GM19452 (cell line): Measurements from ENCODE around the gene ING1.
"Not testable (repeated sequence)": the region's sequence is repeated elsewhere in the genome, so short reads cannot be mapped to it uniquely, and the experiment has no call there.

ENCODE experiments used
- ATAC-seq: cut with Tn5 transposase; IDR thresholded peaks from one replicate; pipeline ENCODE4 v1.9.1; 2021; ENCODE audit not compliant: unreplicated experiment

The ING1 gene

DNA sequence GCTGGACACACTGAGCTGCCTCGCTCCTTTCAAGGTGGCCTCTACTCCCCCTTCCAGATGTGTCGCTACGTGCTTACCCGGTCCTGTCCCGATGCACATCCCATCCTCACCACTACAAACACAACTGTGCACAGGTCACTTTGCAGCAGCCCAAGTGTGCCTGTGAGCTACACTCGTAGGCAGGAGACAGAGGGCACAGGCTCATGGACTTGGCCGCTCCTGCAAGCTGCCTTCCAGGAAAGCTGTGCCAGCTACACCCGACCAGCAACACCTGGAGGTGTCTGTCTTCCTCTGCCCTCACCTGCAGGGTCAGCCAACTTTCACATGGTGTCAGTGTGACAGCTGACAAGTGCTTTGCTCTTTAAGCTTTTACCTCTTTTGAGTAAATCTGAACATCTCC lies 23.0 kb upstream of the ING1 start:
- no peak for ATAC-seq

DNA sequence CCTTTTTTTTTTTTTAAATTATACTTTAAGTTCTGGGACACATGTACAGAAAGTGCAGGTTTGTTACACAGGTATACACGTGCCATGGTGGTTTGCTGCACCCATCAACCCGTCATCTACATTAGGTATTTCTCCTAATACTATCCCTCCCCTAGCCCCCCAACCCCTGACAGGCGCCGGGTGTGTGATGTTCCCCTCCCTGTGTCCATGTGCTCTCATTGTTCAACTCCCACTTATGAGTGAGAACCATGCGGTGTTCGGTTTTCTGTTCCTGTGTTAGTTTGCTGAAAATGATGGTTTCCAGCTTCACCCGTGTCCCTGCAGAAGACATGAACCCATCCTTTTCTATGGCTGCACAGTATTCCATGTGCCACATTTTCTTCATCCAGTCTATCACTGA lies 17.7 kb upstream of the ING1 start:
- ATAC-seq, result not testable (repeated sequence)

DNA sequence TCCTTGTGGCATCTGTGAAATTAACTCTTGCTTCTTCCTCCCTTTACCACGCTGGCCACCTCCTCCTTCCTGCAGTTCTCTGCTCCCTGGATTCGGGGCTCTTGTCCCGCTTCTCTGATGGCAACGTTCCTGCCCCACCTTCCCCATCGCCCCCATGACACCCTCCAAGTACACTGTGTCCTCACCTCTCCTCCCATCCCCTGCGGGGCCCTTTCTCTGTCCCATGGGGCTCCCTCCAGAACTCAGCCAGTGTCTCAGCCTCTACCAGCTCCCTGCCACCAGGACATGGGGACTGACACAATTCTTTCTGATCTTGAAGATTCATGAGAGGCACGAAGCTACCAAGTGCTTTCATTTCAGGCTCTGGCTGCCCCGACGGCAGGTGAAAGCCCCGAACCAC lies 16.7 kb upstream of the ING1 start:
- no peak for ATAC-seq

DNA sequence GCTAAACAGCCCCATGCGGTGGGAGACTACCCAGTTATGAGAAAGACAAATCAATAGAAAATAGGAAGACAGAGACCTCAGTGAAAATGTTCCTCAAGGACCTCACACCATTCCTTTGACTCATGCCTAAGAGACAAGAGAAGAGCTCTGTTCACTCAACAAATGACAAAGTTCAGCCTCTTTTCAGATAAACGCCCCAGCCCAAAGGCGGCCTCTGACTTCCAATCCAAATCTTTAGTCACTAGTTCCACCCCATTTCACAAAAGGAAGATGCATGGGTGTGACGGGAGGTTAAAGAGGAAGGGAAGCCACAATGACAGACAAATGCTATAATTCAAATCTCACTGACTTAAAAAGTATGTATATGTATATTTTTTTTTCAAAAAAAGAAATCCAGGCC lies 15.7 kb upstream of the ING1 start:
- no peak for ATAC-seq

DNA sequence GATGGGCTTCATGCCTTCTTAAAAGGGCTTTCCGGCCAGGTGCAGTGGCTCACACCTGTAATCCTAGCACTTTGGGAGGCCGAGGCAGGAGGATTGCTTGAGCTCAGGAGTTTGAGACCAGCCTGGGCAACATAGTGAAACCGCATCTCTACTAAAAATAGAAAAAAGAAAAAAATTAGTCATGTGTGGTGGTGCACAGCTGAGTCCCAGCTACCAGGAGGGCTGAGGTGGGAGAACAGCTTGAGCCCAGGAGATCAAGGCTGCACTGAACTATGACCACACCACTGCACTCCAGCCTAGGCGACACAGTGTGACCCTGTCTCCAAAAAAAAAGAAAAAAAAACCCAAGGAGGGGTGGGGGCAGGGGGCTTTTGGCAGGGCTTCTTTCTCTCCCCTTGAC lies 14.8 kb upstream of the ING1 start:
- ATAC-seq, result peak; percentile 71

DNA sequence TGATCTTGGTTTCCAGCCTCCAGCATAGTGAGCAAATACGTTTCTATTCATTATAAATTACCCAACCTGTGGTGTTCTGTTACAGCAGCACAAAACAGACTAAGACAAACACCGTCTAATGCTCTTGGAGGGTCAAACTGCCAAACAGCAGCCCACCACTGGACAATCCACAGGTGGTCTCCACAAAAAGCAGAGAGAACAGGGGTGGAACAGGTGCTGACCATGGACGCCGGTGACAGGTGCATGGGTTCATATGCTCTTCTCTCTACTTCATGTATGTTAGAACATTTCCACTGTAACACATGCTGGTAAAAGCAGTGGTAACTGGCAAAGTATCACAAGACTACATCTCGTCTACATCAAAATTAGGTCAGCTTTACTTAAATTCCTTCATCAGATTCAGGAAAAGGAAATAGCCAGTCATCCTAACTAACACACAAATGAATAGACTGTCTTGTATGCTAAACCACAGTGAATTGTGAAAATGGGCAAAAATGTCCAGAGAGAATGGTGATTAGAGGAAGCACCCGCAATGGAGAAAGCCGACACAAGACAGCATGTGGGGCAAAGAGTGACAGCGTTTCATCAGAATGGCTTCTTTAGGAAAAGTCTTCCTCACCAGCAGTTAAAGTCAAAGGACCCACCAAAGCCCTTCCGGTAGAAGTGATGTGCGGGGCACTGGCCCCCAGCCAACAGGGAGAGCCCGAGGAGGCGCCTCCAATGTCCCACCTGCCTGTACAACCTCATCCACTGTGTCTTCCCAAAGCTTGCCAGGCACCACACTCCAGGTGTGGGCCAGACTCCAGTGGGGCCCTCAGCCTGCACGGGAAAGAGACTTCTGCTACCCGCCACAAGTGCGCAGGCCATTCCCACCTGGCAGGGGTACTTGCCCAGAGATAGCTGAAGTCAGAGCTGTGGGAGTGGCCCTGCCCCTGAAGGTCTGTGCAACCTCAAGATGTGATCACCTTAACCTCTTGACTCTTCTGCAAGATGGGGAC lies 14.1 kb upstream of the ING1 start:
- ATAC-seq, result peak; percentile 12

DNA sequence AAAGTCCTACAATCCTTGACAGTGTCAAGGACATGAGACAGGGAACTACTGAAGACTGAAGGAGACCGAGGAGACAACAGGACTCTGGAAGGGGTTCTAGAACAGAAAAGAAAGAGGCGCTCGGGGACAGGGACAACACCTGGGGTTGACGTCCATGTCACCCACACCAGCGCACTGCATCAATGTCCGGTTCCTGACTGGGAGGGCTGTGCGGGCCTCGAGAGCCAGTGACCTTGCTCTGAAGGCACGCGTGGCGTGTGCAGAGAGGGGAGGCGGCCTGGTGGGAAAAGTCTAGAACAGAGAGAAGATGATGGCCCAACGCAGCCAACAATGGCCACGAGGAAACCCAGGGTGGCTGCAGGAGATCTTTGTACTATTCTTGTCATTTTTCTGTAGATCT lies 13.3 kb upstream of the ING1 start:
- no peak for ATAC-seq

DNA sequence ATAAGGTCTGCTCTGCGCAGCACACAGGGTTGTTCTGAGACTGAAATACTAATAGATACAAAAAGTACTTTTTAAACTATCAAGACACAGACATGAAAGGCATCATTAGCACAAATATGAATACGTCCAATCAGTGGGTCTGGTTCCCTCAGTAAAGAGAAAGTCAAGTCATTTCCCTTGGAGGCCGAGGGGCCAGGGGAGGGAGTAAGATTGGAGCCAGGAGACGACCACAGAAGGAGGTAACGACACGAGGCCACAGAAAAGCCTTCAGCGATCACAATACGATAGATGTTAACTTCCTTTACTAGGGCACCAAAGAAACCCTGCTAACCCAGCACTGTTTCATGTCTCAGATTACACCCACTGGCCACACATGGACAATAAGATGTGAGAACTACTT lies 12.9 kb upstream of the ING1 start:
- ATAC-seq, result no peak

DNA sequence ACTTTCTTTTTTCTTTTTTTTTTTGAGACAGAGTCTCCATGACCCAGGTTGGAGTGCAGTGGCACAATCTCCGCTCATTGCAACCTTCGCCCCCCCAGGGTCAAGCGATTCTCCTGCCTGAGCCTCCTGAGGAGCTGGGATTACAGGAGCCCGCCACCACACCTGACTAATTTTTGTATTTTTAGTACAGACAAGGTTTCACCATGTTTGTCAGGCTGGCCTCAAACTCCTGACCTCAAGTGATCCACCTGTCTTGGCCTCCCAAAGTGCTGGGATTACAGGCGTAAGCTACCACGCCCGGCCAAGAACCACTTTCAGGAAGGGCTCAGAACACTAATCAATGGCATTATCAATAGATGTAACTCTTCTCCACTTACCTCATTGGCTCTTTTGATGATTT lies 12.4 kb upstream of the ING1 start:
- not testable (repeated sequence) for ATAC-seq

DNA sequence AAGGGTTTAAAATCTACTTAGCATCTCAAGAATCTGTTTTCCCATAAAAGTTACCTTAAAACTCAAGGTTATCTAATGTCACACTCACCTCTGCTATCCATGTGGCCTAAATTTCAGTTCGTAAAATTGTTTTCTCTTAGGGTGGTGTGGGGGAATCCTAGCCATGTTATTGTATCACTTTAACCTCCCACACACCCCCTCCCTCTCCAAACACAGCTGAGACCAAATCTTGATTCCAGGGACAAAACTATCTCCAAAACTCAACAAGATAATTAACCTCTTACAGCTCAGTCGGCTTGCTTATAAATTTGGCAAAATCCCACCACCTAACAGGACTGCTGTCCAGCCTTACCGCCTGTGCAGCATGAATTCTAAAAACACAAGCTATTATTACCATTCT lies 11.4 kb upstream of the ING1 start:
- ATAC-seq, result no peak

DNA sequence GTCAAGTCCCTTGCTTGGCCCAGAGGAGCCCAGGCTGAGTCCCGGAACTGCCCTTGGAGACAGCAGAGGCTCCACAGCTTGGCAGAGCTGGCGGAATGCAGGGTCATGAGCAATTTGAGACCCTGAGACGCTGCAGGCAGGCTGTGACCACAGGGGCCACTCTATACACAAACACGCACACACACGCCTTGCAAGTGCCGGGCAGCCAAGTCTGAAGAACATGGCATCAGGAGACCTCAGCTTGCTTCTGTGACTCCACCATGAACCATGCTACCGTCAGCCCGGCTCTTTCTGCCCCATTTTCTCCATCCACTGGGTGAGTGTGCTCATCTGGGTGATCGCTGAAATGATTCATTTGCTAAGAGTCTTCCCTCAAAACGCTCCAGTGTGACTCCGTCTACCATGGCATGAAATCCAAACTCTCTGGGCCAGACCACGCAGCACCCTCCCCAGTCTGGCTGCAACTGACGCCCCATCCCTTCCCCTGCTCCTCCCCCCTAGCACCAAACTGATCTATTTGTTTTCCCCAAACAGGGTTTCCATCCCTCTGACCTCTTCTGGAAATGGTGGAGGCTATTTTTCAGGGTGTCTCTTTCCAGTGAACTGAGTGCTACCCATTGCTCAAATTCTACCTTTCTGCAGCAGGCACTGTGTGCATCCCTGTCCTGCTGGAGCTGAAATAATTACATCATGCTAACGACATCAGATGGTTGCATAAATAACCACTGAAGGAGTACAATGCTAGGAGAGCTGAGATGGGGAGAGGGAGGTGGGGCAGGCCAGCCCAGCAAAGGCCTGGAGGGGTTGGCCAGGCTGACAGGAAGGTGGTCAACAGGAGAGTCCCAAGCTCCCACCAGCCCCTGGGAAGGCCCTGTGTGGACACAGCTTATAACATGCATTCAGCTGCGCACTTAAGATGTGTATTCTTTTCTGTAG lies 10.6 kb upstream of the ING1 start:
- ATAC-seq, result no peak

DNA sequence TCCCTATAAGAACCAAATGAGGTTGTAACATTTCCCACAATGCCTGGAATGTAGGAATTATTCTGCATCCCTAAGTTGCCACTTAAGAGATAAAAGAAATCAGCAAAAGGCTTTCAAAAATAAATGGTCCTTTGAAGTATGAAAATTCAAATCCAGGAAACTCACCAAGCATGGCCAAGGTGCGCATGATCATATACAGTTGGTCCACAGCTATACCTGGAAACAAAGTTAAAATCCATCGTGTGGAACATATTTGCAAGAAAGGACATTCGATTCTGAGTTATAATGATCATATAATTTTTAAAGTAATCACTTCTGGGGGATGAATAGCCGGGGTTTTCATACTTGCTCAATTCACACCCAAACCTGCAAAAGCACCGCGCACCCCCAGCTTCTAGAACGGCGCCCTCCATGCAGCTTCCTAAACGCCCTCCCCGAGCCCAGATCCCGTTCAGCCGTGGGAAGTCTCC lies 8.1 kb upstream of the ING1 start:
- ATAC-seq, result no peak

DNA sequence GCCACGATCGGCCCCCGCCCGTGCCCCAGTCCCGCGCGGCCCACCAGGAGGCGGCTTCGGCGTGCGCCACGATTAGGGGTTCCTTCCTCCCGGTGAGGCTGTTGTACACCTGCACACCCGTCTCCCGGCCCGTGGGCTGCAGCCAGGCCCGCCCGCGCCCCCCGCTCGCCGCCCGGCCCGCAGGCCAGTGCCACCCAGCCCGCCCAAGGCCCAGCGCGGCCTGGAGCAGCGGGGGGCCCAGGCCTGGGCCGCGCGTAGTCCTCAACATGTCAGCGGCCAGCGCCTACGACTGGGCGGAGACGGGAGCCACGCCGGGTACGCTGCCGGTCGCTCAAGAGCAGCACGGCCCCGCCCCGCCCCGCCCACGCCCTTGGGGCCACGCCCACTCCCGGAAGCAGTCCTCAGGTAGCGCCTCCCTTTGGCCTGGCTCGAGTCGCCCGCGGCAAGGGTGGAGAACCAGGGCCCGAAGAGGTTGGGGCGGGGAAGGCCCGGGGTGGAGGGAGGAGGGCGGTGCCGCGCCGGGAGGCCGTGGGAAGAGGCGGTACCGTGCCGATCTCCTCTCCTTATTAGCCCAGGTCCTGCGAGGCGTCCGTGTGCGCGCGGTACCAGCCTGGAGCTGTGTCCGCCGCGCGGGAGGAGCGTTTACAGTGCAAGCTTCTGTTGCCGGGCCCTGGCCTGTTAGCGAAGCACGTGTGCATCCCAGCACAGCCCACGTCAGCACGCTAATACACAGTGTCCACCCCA lies 7.5 kb upstream of the ING1 start, which contains the start of gene CARS2:
CARS2 (minus strand) TSS at position 291 of the 744 bp plus-strand sequence; CDS start at position 268, 23 bp downstream.
- ATAC-seq, result peak; percentile 95

DNA sequence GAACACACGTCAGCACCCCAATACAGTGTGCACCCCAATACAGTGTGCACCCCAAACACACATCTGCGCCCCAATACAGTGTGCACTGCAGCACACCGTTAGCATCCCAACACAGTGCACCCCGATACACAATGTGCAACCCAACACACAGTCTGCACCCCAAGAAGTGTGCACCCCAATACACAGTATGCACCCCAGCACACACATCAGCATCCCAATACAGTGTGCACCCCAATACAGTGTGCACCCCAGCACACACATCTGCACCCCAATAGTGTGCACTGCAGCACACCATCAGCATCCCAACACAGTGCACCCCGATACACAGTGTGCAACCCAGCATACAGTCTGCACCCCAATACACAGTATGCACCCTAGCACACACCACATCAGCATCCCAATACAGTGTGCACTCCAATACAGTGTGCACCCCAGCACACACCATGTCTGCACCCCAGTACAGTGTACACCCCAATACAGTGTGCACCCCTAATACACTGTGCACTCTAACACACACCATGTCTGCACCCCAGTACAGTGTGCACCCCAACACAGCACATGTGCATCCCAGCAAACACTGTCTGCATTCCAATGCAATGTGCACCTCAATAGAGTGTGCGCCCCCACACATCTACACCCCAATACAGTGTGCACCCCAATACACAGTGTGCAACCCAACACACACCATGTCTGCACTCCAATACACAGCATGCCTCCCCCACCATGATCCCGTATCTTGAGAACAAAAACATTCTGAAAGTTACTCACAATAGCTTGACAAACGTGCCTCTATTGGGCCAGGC lies 6.7 kb upstream of the ING1 start:
- peak; percentile 3 for ATAC-seq

DNA sequence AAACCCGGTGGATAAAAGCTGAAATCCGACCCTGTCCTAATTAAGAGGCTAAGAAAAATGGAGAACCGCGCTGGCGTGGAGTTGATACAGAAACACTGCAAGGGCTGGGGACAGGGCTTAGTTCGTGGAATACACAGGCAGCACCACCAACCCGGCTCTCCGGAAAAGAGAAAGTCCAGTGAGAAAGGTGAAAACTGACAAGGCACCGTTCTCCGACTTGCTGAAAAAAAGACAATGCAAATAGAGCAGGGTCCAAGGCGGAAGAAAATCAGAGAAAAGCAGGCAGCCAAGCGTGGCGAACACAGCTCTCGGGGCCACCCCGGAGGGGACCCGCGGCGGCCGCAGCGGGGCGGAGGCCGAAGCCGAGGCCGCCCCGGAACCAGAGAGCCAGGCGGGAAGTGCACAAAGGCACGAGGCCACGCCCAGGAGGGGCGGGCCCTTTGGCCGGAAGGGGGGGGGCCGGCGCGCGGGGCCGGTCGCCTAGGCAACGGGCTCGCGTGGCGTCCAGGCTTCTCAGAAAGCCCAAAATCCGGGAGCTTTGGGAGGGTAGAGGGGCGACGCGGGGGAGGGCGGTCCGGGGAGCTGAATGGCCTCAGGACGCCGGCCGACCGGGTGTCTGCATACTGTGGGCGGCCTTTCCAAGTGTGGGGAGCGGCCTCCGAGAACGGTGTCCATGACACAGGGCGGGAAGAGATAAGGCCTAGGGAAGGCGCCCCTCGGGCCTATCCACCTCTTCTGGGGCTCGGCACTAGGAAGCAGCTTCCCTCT lies 1.2 kb upstream of the ING1 start:
- ATAC-seq, result peak; percentile 31

DNA sequence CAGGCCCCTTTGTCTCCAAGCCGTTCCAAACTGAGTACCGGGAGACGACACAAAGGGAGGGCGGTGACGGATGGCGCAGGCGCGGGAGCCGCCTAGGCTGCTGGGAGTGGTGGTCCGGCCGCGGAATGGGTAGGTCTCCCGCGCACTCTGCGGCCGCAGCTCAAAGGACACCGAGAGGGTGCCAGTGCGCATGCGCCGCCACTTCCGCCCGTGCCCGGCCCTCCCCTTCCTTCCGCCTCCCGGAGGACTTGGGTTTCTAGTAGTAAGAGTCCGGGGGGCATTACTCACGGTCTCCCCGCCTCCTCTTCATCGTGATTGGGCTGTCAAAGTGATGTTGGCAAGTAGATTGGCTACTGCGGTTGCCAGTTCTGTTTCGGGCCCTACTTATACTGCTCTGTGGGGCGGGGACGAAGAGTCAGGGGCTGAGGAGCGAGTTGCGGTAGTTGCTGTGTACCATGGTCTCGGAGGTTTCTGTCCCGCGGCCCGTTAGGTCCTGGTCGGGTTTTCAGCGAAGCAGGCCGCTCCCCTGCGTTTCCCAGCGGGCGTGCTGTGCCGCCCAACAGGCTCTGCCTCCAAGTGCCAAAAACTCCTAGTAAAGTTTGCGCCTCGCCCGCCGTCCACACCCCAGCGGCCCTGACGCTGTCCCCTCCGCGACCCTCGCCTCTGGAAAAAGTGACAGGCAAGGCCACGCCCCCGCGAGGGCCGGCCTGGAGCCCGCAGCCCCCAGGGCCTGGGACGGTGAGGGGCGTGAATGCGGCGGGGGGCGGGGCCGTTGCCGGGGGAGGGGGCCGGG lies 455 bp upstream of the ING1 start:
- ATAC-seq, result peak; percentile 45

DNA sequence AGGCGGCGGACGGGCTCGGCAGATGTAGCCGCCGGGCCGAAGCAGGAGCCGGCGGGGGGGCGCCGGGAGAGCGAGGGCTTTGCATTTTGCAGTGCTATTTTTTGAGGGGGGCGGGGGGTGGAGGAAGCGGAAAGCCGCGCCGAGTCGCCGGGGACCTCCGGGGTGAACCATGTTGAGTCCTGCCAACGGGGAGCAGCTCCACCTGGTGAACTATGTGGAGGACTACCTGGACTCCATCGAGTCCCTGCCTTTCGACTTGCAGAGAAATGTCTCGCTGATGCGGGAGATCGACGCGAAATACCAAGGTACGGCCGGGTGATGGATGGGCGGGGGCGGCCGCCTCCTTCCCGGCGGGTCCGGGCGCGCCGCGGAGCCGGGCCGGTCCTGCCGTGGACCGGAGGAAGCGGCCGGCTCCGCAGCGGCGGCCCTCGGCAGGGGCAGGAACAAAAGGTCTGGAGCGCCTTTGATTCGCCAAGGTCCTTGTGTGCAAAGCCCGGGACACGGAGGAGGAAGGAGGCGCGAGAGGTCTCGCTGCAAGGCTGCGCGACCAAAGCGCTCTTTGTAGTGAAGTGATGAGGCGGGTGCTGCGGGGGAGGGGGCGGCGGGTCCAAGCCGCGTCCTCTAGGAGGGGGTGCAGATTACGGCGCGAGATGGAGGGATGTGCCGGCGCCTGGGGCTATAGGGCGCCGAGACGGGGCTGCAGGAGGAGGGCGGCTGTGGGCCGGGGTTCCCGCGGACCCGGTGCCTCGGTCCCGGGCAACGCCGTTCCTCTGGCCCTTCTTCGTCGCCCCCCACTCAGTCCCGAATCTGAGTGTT lies 689 bp downstream of the ING1 start:
- no peak for ATAC-seq
